Lower lobe of right lung (tissue), 2 donors: ENCODE measurements around the gene IFITM10. TPM values are rescaled to one million over a fixed set of nuclear protein-coding genes. Genes with fewer than 3 reads are reported as not detected.

Experiments used
- ATAC-seq, 2 donors: fragments of 200-7000 bp; cut with Tn5 transposase; one replicate each; pipeline ENCODE4 v1.9.1; 2020 to 2022; ENCODE audit warnings: mild to moderate bottlenecking in 2 of 2, moderate library complexity in 2 of 2
- DNase-seq: peaks from one replicate; pipeline ENCODE4 v3.0.0-alpha.2; 2020
- H3K27ac ChIP-seq: fragments of 200-600 bp; one replicate; pipeline ENCODE4 v1.8.0; 2022
- H3K27me3 ChIP-seq: fragments of 200-600 bp; one replicate; pipeline ENCODE4 v1.8.0; 2022; ENCODE audit warnings: low read depth
- H3K36me3 ChIP-seq: fragments of 200-600 bp; one replicate; pipeline ENCODE4 v1.8.0; 2022; ENCODE audit warnings: mild to moderate bottlenecking
- H3K4me1 ChIP-seq: fragments of 200-600 bp; one replicate; pipeline ENCODE4 v1.8.0; 2022
- H3K4me3 ChIP-seq: fragments of 200-600 bp; one replicate; pipeline ENCODE4 v1.8.0; 2022; ENCODE audit warnings: mild to moderate bottlenecking
- H3K9me3 ChIP-seq: fragments of 200-600 bp; one replicate; pipeline ENCODE4 v1.8.0; 2022
- intact Hi-C: fragments of 100-400 bp; cut with DNase I; formaldehyde crosslinking; loops from one replicate; pipeline ENCODE4 v1.11.0; 2022
- total RNA-seq: library from RNA; stranded (reverse); fragmentation: NEBNext Ultra II Directional; extraction: Animal tissue kit (Norgen Biotek cat#: 25700); gene quantifications from one replicate; pipeline ENCODE4 v1.2.1, GENCODE V29; 2021
- TF ChIP-seq, protein P1 (sequence below): fragments of 200-600 bp; IDR thresholded peaks from one replicate; pipeline ENCODE4 v1.8.0; 2022; ENCODE audit warnings: antibody characterized with exemption, mild to moderate bottlenecking
- donor health status: DM: no; HTN: yes; CAD: no; lungs with severe emphysema.

Gene IFITM10
- total RNA-seq, 1 donor from 2014 or later = 9.2 TPM

DNA sequence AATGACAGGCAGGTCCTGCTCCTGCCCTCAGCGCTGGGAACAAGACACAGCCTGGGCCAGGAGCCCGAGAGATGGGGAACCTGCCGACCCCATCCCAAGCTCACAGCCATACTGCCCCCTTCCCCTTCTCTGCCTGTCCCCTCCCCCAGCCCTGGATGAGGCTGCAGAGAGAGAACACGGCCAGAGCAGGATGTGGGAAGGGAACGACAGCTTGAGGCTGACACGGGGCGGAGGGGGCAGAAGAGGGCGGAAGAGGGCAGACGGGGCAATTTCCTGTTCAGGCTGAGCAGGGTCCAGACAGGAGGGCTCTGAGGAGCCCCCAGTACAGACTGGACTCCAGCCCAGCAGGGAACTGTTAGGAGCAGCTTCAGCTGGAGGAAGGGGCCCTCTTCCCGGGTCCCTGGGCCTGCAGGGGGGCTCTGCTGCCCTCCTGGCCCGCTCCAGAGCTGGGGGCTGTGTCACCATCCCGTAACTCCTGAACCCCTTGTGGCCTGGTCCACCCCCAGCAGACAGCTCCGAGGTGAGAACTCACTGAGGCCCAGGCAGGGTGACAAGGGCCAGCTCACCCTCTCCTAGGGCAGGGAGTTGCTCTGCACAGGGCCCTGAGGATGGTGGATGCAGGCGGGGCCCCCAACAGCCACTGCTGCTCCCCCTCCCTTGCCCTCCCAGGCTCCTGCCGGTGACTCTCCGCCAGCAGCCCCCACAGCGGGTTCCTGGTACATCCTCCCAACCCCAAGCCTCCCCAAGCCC, 7.6 kb upstream of the IFITM10 start:
- Histone ChIP-seq H3K27ac (peak overlapping the region; percentile 72), H3K4me1 (peaks cover 82% of the 10 kb centered on the region), H3K36me3 (peaks cover 82% of the 10 kb centered on the region), H3K27me3 (no peaks in the 10 kb centered on the region), H3K9me3 (no peaks in the 10 kb centered on the region), H3K4me3 (peak overlapping the region; percentile 100)
- TF ChIP-seq, protein P1, sequence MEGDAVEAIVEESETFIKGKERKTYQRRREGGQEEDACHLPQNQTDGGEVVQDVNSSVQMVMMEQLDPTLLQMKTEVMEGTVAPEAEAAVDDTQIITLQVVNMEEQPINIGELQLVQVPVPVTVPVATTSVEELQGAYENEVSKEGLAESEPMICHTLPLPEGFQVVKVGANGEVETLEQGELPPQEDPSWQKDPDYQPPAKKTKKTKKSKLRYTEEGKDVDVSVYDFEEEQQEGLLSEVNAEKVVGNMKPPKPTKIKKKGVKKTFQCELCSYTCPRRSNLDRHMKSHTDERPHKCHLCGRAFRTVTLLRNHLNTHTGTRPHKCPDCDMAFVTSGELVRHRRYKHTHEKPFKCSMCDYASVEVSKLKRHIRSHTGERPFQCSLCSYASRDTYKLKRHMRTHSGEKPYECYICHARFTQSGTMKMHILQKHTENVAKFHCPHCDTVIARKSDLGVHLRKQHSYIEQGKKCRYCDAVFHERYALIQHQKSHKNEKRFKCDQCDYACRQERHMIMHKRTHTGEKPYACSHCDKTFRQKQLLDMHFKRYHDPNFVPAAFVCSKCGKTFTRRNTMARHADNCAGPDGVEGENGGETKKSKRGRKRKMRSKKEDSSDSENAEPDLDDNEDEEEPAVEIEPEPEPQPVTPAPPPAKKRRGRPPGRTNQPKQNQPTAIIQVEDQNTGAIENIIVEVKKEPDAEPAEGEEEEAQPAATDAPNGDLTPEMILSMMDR = no peak
- intact Hi-C loops = no loop called here
- DNase-seq (peak; percentile 64), ATAC-seq (peak in 1 of 2 donors; percentile 6)

DNA sequence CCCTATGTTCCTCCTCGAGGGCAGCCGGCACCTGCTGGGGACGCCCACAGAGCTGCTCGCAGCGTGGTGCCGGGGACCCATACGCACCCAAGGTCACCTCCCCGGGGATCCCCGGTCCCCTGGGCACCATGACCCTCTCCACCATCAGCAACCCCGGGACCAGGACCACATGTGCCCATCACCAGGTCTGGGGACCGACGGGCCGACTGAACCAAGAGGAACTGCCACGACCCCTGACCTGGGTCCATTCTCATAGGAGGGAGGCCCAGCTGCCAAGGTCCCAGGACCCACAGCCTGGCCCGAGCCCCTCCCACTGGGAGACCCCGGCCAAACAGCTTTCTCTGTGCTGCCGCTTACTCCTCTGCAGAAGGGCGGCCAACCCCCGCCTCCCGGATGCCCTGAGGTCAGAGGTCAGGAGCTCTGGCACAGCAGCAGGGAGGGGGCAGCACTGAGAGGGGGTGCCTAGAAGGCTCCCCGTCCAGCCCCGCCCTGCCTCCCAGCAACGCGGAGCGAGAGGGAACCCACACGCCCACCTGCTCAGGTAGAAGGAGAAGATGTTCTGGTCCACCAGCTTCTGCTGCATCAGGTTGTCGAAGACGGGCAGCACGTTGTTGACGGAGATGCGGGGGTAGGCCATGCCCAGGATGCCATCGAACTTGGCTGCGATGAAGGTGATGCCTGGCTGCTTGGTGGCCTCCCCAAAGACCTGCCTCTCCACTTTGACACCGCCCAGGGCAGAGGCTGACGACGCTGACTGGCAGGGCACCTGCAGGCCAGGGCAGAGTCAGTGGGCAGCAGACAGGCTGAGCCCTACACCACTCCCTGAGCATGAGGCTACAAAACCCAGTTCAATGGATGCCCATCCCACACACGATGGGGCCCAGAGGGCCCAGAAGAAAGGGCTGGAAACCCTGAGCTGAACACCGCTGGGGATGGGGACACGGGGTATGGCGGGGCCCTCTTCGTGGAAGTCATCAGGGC, 6.7 kb upstream of the IFITM10 start:
- Histone ChIP-seq H3K4me3 (peak overlapping the region; percentile 100), H3K9me3 (no peaks in the 10 kb centered on the region), H3K27ac (peak overlapping the region; percentile 41), H3K36me3 (peaks cover 92% of the 10 kb centered on the region), H3K4me1 (peaks cover 72% of the 10 kb centered on the region), H3K27me3 (no peaks in the 10 kb centered on the region)
- ATAC-seq (no peak), DNase-seq (peak; percentile 52)
- intact Hi-C loops = no loop called here
- TF ChIP-seq, protein P1 = no peak

DNA sequence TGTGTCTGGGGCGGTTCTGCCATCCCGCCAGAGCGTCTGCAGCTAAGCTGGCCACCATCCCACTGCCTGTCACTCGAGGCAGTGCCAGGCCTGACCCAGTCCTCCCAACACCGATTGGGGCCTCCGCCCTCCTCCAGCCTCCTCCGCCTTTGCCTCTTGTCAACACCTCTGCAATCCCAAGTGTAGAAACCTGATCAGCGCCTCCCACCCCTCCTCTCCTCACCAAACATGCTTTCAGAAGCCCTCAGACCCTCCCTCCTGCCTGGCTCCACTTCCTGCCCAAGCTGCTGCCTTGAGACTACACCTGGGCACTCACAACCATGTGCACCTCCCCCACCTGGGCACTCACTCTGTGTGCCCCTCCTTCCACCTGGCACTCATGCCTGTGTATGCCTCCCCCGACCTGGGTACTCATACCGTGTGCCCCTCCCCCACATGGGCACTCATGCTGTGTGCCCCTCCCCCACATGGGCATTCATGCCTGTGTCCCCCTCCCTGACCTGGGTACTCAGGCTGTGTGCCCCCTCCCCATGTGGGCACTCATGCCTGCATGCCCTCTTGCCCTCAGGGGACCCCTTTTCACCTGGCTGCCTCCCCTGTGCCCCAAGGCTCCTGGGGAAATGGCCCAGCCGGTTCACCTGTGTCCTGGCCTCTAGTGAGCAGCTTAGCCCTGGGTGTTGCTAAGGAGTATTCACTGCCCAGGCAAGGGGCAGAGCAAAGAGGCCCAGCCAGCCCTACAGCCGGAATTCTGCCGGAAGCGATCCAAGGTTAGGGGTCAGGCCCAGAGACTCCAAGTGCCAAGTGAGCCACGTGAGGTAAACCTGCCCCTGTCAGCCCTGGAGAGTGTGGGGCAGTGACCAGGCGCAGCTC, 5.5 kb upstream of the IFITM10 start:
- H3K4me1 ChIP-seq = peaks cover 65% of the 10 kb centered on the region
- TF ChIP-seq, protein P1 = no peak
- H3K36me3 ChIP-seq = peaks cover 87% of the 10 kb centered on the region
- intact Hi-C loops = no loop called here
- H3K9me3 ChIP-seq = no peaks in the 10 kb centered on the region
- no peak overlapping the region for H3K4me3 ChIP-seq
- ATAC-seq (peak; percentile 4 to 37), DNase-seq (peak; percentile 75)
- H3K27ac ChIP-seq = peak overlapping the region; percentile 2
- no peaks in the 10 kb centered on the region for H3K27me3 ChIP-seq

DNA sequence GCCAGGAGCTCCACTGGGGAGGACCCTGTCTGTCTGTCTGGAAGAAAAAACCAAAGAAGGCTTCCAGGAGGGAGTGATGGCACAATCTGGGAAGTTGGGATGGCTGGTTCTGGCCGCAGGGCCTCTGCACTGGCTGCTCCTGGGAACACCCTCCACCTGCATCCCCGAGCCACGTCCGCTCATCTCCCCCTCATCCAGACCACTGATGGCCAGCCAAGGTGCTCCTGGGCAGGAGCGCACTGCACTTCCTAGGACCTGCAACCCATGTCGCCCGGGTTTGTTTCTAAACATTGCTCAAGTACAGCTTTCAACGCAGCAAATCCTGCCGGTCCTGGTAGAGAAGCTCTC, 4.9 kb upstream of the IFITM10 start:
- intact Hi-C loops = no loop called here
- H3K36me3 ChIP-seq = peaks cover 81% of the 10 kb centered on the region
- TF ChIP-seq, protein P1 = no peak
- DNase-seq = peak; percentile 44
- no peaks in the 10 kb centered on the region for H3K9me3 ChIP-seq
- no peak overlapping the region for H3K4me3 ChIP-seq
- H3K4me1 ChIP-seq = peaks cover 65% of the 10 kb centered on the region
- no peak overlapping the region for H3K27ac ChIP-seq
- no peaks in the 10 kb centered on the region for H3K27me3 ChIP-seq
- ATAC-seq = no peak
